K562 (cell line): Measurements from ENCODE around the gene COQ8B. TPM values are rescaled to one million over a fixed set of nuclear protein-coding genes. Genes with fewer than 3 reads are reported as not detected.

Experiments used
- ATAC-seq: fragments of 200-7000 bp; cut with Tn5 transposase; 3 replicates; pipeline ENCODE4 v1.9.1; 2020; ENCODE audit warnings: moderate library complexity
- BruUV-seq: library from RNA; stranded (reverse); fragments of 400-500 nt; replicated peaks from 2 replicates; lab custom pipeline; 2021; lab: Mats Ljungman, UMichigan
- CTCF ChIA-PET: fragments of 300-600 bp; formaldehyde crosslinking; extraction: SDS; loops from one replicate; lab custom pipeline; 2021; ENCODE audit warnings: low intra/inter-chr PET ratio; lab: Yijun Ruan, JAX
- POLR2A ChIA-PET: fragments of 300-600, 350-650 bp; sonication (Branson Sonifier 250); formaldehyde crosslinking; extraction: SDS; loops from one replicate; lab custom pipeline; 2021; ENCODE audit warnings: antibody characterized with exemption, inconsistent platforms; lab: Yijun Ruan, JAX
- DNase-seq, 4 experiments: peaks; one replicate each; pipeline versions ENCODE4 v3.0.0 to v3.0.0-alpha.2; 2011 to 2018; ENCODE audit warnings: low spot score in 3 of 4, mixed read lengths in 3 of 4; ENCODE audit errors: extremely low read depth in 1 of 4
- FAIRE-seq: peaks from 2 replicates; lab custom pipeline; 2011; peaks lifted over from hg19 to GRCh38; lab: Jason Lieb, UNC
- H2AFZ ChIP-seq: 2 replicates; pipeline ENCODE4 v1.6.0; 2011; ENCODE audit warnings: low read depth, low read length, control low read depth, inconsistent platforms
- H3K27ac ChIP-seq: fragments of 200-600 bp; 3 replicates; pipeline ENCODE4 v1.8.0; 2011; ENCODE audit warnings: low read depth, mild to moderate bottlenecking, control low read depth, inconsistent platforms, low read length, moderate library complexity, mixed read lengths; ENCODE audit errors: extremely low read depth
- H3K27me3 ChIP-seq, 2 experiments: fragments of 300-600 bp in 1 of 2; 2 replicates in 1 of 2; 3 replicates in 1 of 2; pipeline versions ENCODE4 v1.6.0 to v1.8.0; 2011; ENCODE audit warnings: inconsistent platforms in 2 of 2, low read length in 2 of 2, mild to moderate bottlenecking in 1 of 2, mixed read lengths in 1 of 2, moderate library complexity in 1 of 2; ENCODE audit not compliant: control insufficient read depth in 2 of 2, insufficient read depth in 2 of 2
- H3K36me3 ChIP-seq: fragments of 300-600 bp; 3 replicates; pipeline ENCODE4 v1.8.0; 2011; ENCODE audit warnings: mild to moderate bottlenecking, low read length, inconsistent platforms; ENCODE audit not compliant: control insufficient read depth, insufficient read depth
- H3K4me1 ChIP-seq, 2 experiments: fragments of 200-600 bp in 1 of 2; replicated peaks in 1 of 2; 2 replicates in 1 of 2; 3 replicates in 1 of 2; pipeline versions ENCODE4 v1.5.1 to v1.8.0; 2011; ENCODE audit warnings: inconsistent platforms in 2 of 2, low read length in 2 of 2, mild to moderate bottlenecking in 1 of 2, mixed read lengths in 1 of 2, moderate library complexity in 1 of 2; ENCODE audit not compliant: control insufficient read depth in 2 of 2, insufficient read depth in 2 of 2
- H3K4me2 ChIP-seq: 2 replicates; pipeline ENCODE4 v1.6.1; 2011; ENCODE audit warnings: low read length, control low read depth, inconsistent platforms, mixed read lengths; ENCODE audit not compliant: insufficient read depth
- H3K4me3 ChIP-seq: fragments of 200-600 bp; sonication (generic), shearing (Covaris generic); 2 replicates; pipeline ENCODE4 v1.5.1; 2016; ENCODE audit warnings: control low read depth, inconsistent platforms
- H3K79me2 ChIP-seq: fragments of 200-600 bp; 3 replicates; pipeline ENCODE4 v1.8.0; 2011; ENCODE audit warnings: low read length, inconsistent platforms; ENCODE audit not compliant: control insufficient read depth, insufficient read depth
- H3K9ac ChIP-seq, 2 experiments: 2 replicates each; pipeline versions ENCODE4 v1.6.0 to v1.6.1; 2011; ENCODE audit warnings: low read depth in 2 of 2, low read length in 2 of 2, control low read depth in 1 of 2, inconsistent platforms in 1 of 2, mild to moderate bottlenecking in 1 of 2, mixed read lengths in 1 of 2; ENCODE audit not compliant: insufficient read depth in 1 of 2
- H3K9me1 ChIP-seq: one replicate; pipeline ENCODE4 v1.6.0; 2011; ENCODE audit warnings: inconsistent platforms, mild to moderate bottlenecking, low read length, moderate library complexity; ENCODE audit not compliant: control insufficient read depth, insufficient read depth
- H3K9me3 ChIP-seq: replicated peaks from 2 replicates; pipeline ENCODE4 v1.5.1; 2011; ENCODE audit warnings: low read depth, low read length, inconsistent platforms; ENCODE audit not compliant: control insufficient read depth, insufficient read depth
- H4K20me1 ChIP-seq: replicated peaks from 2 replicates; pipeline ENCODE4 v1.6.1; 2011; ENCODE audit warnings: low read length, inconsistent platforms, mixed read lengths; ENCODE audit not compliant: control insufficient read depth, insufficient read depth
- ATF7 ChIP-seq: fragments of 450-650 bp; IDR thresholded peaks from 2 replicates; pipeline ENCODE4 v1.7.1; 2014; ENCODE audit warnings: mild to moderate bottlenecking, moderate library complexity
- CBX3 ChIP-seq, 2 experiments: IDR thresholded peaks; 1 replicate in 1 of 2; 2 replicates in 1 of 2; pipeline ENCODE4 v1.6.1; 2012; ENCODE audit warnings: inconsistent platforms in 2 of 2, low read length in 2 of 2, borderline replicate concordance in 1 of 2, control low read depth in 1 of 2
- CREB3L1 ChIP-seq: fragments of 450-650 bp; IDR thresholded peaks from 2 replicates; pipeline ENCODE4 v1.6.1; 2014; ENCODE audit warnings: low read depth, mild to moderate bottlenecking, moderate library complexity, borderline replicate concordance
- GABPB1 ChIP-seq: sonication (generic); formaldehyde crosslinking; IDR thresholded peaks from 2 replicates; pipeline ENCODE4 v1.8.0; 2022; ENCODE audit warnings: mild to moderate bottlenecking, missing genetic modification reagents
- NCOR1 ChIP-seq: fragments of 450-650 bp; IDR thresholded peaks from 2 replicates; pipeline ENCODE4 v1.6.1; 2016; ENCODE audit warnings: mild to moderate bottlenecking, moderate library complexity
- PRDM10 ChIP-seq: fragments of 450-650 bp; IDR thresholded peaks from 2 replicates; pipeline ENCODE4 v1.6.1; 2018; ENCODE audit not compliant: partially characterized antibody
- PTBP1 ChIP-seq: fragments of 200-400 bp; formaldehyde crosslinking; IDR thresholded peaks from 2 replicates; pipeline ENCODE4 v1.6.1; 2017; ENCODE audit warnings: low read depth, low read length
- RHOXF2B ChIP-seq: fragments of 250-450 bp; sonication (Bioruptor Pico); conservative IDR thresholded peaks from 2 replicates; pipeline ENCODE4 v1.5.1; 2021
- SIRT6 ChIP-seq: IDR thresholded peaks from one replicate; pipeline ENCODE4 v1.6.1; 2012; ENCODE audit warnings: low read depth, mild to moderate bottlenecking, control low read depth, inconsistent platforms, low read length, moderate library complexity
- TCF15 ChIP-seq: fragments of 250-450 bp; sonication (Bioruptor Pico); IDR thresholded peaks from 2 replicates; pipeline ENCODE4 v1.8.0; 2022; ENCODE audit warnings: moderate library complexity, mild to moderate bottlenecking, inconsistent platforms
- ZNF24 ChIP-seq: fragments of 450-650 bp; IDR thresholded peaks from 2 replicates; pipeline ENCODE4 v1.6.1; 2016
- ZNF699 ChIP-seq: fragments of 250-450 bp; sonication (Bioruptor Pico); IDR thresholded peaks from 2 replicates; pipeline ENCODE4 v1.8.0; 2021; ENCODE audit warnings: mild to moderate bottlenecking, moderate library complexity; ENCODE audit not compliant: insufficient replicate concordance
- WGBS: fragments of 100-300 bp; shearing (Covaris generic); methylation state at CpG from one replicate; pipeline ENCODE4 v1.1.6; 2016; ENCODE audit warnings: low coverage, mixed read lengths; ENCODE audit not compliant: insufficient coverage; ENCODE audit errors: missing lambda C conversion rate; 5-methylcytosine and 5-hydroxymethylcytosine counted together
- in situ Hi-C: fragments of 300-500 bp; cut with MboI; formaldehyde crosslinking; loops from 4 replicates; pipeline ENCODE4 v1.15.0; 2018; ENCODE audit warnings: inconsistent platforms, mixed read lengths
- intact Hi-C: fragments of 100-400 bp; cut with micrococcal nuclease; formaldehyde crosslinking; loops from 2 replicates; pipeline ENCODE4 v1.14.2; 2022
- polyA plus RNA-seq, 8 experiments: library from polyadenylated mRNA; depleted of rRNA in 4 of 8; stranded (reverse) in 5 of 8; unstranded in 3 of 8; fragments of >200 nt; fragmentation: Nextera tagmentation in 2 of 8; fragmentation: Illumina TruSeq in 1 of 8; extraction: Ambion mirVana in 2 of 8; extraction: Trizol in 1 of 8; gene quantifications; 2 replicates each; pipeline versions ENCODE4 v1.2.1 to v1.2.3, GENCODE V29; 2011 to 2014; ENCODE audit warnings: inconsistent platforms in 1 of 8, missing spikeins in 1 of 8
- total RNA-seq, 7 experiments: library from RNA; depleted of rRNA in 6 of 7; stranded (reverse); fragments of >200 nt in 6 of 7; fragmentation: Illumina TruSeq in 2 of 7; extraction: Trizol in 2 of 7; gene quantifications; 2 replicates each; pipeline versions ENCODE4 v1.2.1 to v1.2.3, GENCODE V29; 2011 to 2021; ENCODE audit warnings: low replicate concordance in 1 of 7

The COQ8B gene
- total and polyA plus RNA-seq, 9 of the 15 experiments (the other 6 are each of a cell fraction or from before 2014, with no cell fraction given): 0.41 to 32.3 (median 12.9) TPM

GRCh38 chr19:40724855-40725254 is 8.2 kb upstream of the COQ8B start:
- POLR2A ChIA-PET: interaction anchor here (0.9 kb wide), 1 partner anchor 29 kb away, joined by 4 read pairs; no protein-coding TSS in a partner anchor

GRCh38 chr19:40724315-40724714 is 7.6 kb upstream of the COQ8B start:
- POLR2A ChIA-PET: interaction anchor here (0.7 to 0.9 kb wide), 2 partner anchors 25 to 30 kb away, joined by 3 to 4 read pairs; no protein-coding TSS in a partner anchor
- Histone ChIP-seq H3K4me3 (no peak overlapping the region), H3K36me3 (peaks cover 39% of the 10 kb centered on the region), H3K9me1 (peaks cover 4% of the 10 kb centered on the region), H3K27me3 (no peaks in the 10 kb centered on the region), H3K4me2 (no peak overlapping the region), H3K9me3 (no peaks in the 10 kb centered on the region), H3K79me2 (peaks cover 29% of the 10 kb centered on the region), H3K27ac (no peak overlapping the region), H3K4me1 (peaks cover 3 to 7% of the 10 kb centered on the region in 2 experiments; a peak in 3 of 5 replicates), H4K20me1 (no peaks in the 10 kb centered on the region), H3K9ac (no peak overlapping the region), H2AFZ (no peak overlapping the region)
- WGBS: 93% methylated on average over 4 of the region's 4 CpGs
- in situ Hi-C loops (no loop called here), intact Hi-C loops (no loop called here)
- DNase-seq (no peak), FAIRE-seq (no peak), ATAC-seq (no peak)
- no TSS peak for BruUV-seq
- CTCF ChIA-PET: no interaction called here
- TF ChIP-seq PRDM10: no peak
- TF ChIP-seq ATF7: no peak
- no peak for TF ChIP-seq RHOXF2B (CRISPR knock-in tag)
- TF ChIP-seq CREB3L1: no peak
- no peak for TF ChIP-seq TCF15 (CRISPR knock-in tag)

More at GRCh38 chr19:40724855-40725254, 8.2 kb upstream of the COQ8B start:
- no peak overlapping the region for H2AFZ ChIP-seq
- no peaks in the 10 kb centered on the region for H3K9me3 ChIP-seq
- no peak for ATAC-seq
- DNase-seq: no peak
- CTCF ChIA-PET: no interaction called here
- H3K27ac ChIP-seq: no peak overlapping the region
- H3K4me2 ChIP-seq: no peak overlapping the region
- H3K27me3 ChIP-seq: no peaks in the 10 kb centered on the region
- peaks cover 42% of the 10 kb centered on the region for H3K36me3 ChIP-seq
- intact Hi-C loops (no loop called here), in situ Hi-C loops (no loop called here)
- peaks cover 23% of the 10 kb centered on the region for H3K79me2 ChIP-seq
- H3K9ac ChIP-seq: peak overlapping the region in 1 of 2 experiments; percentile 23; a peak in 1 of 4 replicates
- BruUV-seq: no TSS peak
- H3K9me1 ChIP-seq: peaks cover 4% of the 10 kb centered on the region
- H4K20me1 ChIP-seq: no peaks in the 10 kb centered on the region
- TF ChIP-seq GABPB1 (CRISPR knock-in tag) (no peak), ZNF24 (no peak), PTBP1 (no peak), SIRT6 (no peak), NCOR1 (no peak), CBX3 (IDR thresholded peaks at IDR 0.05; ENCODE audit: borderline replicate concordance in 1 of 2, low read length in 2 of 2) (no peak), ZNF699 (CRISPR knock-in tag) (no peak)
- 90% methylated on average over 3 of the region's 3 CpGs for WGBS
- no peak for FAIRE-seq
- peaks cover 0 to 4% of the 10 kb centered on the region in 2 experiments; a peak in 2 of 5 replicates for H3K4me1 ChIP-seq
- H3K4me3 ChIP-seq: no peak overlapping the region
